Esophagus squamous epithelium (tissue), 5 donors: ENCODE results near the gene GUK1. TPM values are rescaled to one million over a fixed set of nuclear protein-coding genes. Genes with fewer than 3 reads are reported as not detected.

ENCODE experiments used
- DNase-seq: peaks from one replicate; lab custom pipeline; 2025; lab: John Stamatoyannopoulos, UW
- H3K27ac ChIP-seq, 4 donors: fragments of 200-600 bp; sonication (generic); one replicate each; pipeline ENCODE4 v1.5.1; 2016 to 2019; ENCODE audit warnings: mild to moderate bottlenecking in 1 of 4
- H3K27me3 ChIP-seq, 4 donors: fragments of 200-600 bp; sonication (generic); 1 replicate in 3 of 4; 2 replicates in 1 of 4; pipeline versions ENCODE4 v1.5.1 to v1.6.0; 2017 to 2021; ENCODE audit warnings: antibody characterized with exemption in 1 of 4
- H3K36me3 ChIP-seq, 3 donors: fragments of 200-600 bp; sonication (generic); one replicate each; pipeline ENCODE4 v1.5.1; 2016 to 2019
- H3K4me1 ChIP-seq, 3 donors: fragments of 200-600 bp; sonication (generic); one replicate each; pipeline ENCODE4 v1.5.1; 2017 to 2019
- H3K4me3 ChIP-seq, 4 donors: fragments of 200-600 bp; sonication (generic); 1 replicate in 3 of 4; 2 replicates in 1 of 4; pipeline ENCODE4 v1.5.1; 2016 to 2019; ENCODE audit warnings: mild to moderate bottlenecking in 2 of 4, moderate library complexity in 1 of 4
- H3K9me3 ChIP-seq, 3 donors: fragments of 200-600 bp; sonication (generic); one replicate each; pipeline ENCODE4 v1.5.1; 2016 to 2019
- CTCF ChIP-seq, 6 experiments: fragments of 450-650 bp in 4 of 6; fragments of 200-600 bp in 2 of 6; sonication (generic) in 2 of 6; IDR thresholded peaks; one replicate each; pipeline ENCODE4 v1.5.1; 2016 to 2019; ENCODE audit warnings: antibody characterized with exemption in 6 of 6, mild to moderate bottlenecking in 4 of 6, moderate library complexity in 4 of 6
- POLR2A ChIP-seq, 4 donors: fragments of 450-650 bp; IDR thresholded peaks; one replicate each; pipeline ENCODE4 v1.6.1; 2017; ENCODE audit warnings: antibody characterized with exemption in 4 of 4, mild to moderate bottlenecking in 4 of 4, moderate library complexity in 3 of 4
- WGBS, 2 donors: methylation state at CpG; one replicate each; pipeline ENCODE4 v1.1.5; 2018; 5-methylcytosine and 5-hydroxymethylcytosine counted together
- intact Hi-C: fragments of 100-400 bp; cut with DNase I; formaldehyde crosslinking; loops from one replicate; pipeline ENCODE4 v1.15.0; 2022
- total RNA-seq, 4 donors: library from RNA; depleted of rRNA; stranded (reverse); fragments of >200 nt; gene quantifications; one replicate each; pipeline ENCODE4 v1.1.0, GENCODE V29; 2016
- donor health status: DM: yes; HTN: yes; CAD: no.

The GUK1 gene
- total RNA-seq, 4 donors from 2014 or later = 279 to 320 (median 302) TPM

- DNase-seq = no peak
- intact Hi-C loops = loop anchor here (10.0 kb wide), 1 partner anchor 272 kb away; no protein-coding TSS in a partner anchor
- WGBS, 2 donors = 83% methylated on average over 1 of the region's 1 CpG
- TF ChIP-seq POLR2A (IDR thresholded peaks at IDR 0.05) (no peak), CTCF (IDR thresholded peaks at IDR 0.05) (no peak)
- Histone ChIP-seq H3K4me1 (peaks cover 0 to 30% (median 8%) of the 10 kb centered on the region in 3 donors), H3K27me3 (no peaks in the 10 kb centered on the region), H3K4me3 (no peak overlapping the region), H3K9me3 (no peaks in the 10 kb centered on the region), H3K27ac (no peak overlapping the region), H3K36me3 (no peaks in the 10 kb centered on the region)
Observed at GRCh38 chr1:228122921-228123441, 17.1 kb upstream of the GUK1 start.

- no peaks in the 10 kb centered on the region for H3K36me3 ChIP-seq
- WGBS, 2 donors = 78 to 92% methylated on average over 2 of the region's 2 CpGs
- no peaks in the 10 kb centered on the region for H3K9me3 ChIP-seq
- intact Hi-C loops = loop anchor here (10.0 kb wide), 1 partner anchor 271 kb away; no protein-coding TSS in a partner anchor
- peaks cover 0 to 30% (median 8%) of the 10 kb centered on the region in 3 donors for H3K4me1 ChIP-seq
- H3K4me3 ChIP-seq = no peak overlapping the region
- no peak overlapping the region for H3K27ac ChIP-seq
- no peak for DNase-seq
- TF ChIP-seq CTCF (IDR thresholded peaks at IDR 0.05) = no peak
- H3K27me3 ChIP-seq = no peaks in the 10 kb centered on the region
Observed at GRCh38 chr1:228123505-228123904, 16.6 kb upstream of the GUK1 start.

GRCh38 chr1:228125185-228125584 lies 14.9 kb upstream of the GUK1 start:
- Histone ChIP-seq H3K27me3 (peaks cover 0 to 5% (median 0%) of the 10 kb centered on the region in 4 donors), H3K36me3 (no peaks in the 10 kb centered on the region), H3K4me1 (peaks cover 0 to 23% (median 8%) of the 10 kb centered on the region in 3 donors), H3K4me3 (no peak overlapping the region), H3K27ac (no peak overlapping the region), H3K9me3 (no peaks in the 10 kb centered on the region)
- 73 to 77% methylated on average over 5 of the region's 5 CpGs for WGBS, 2 donors
- TF ChIP-seq CTCF (IDR thresholded peaks at IDR 0.05) (no peak), POLR2A (IDR thresholded peaks at IDR 0.05) (no peak)
- no peak for DNase-seq
- intact Hi-C loops = loop anchor here (10.0 kb wide), 1 partner anchor 270 kb away; no protein-coding TSS in a partner anchor

- intact Hi-C loops = no loop called here
- peaks cover 0 to 24% (median 6%) of the 10 kb centered on the region in 3 donors for H3K4me1 ChIP-seq
- no peak for TF ChIP-seq CTCF (IDR thresholded peaks at IDR 0.05)
- no peak for TF ChIP-seq POLR2A (IDR thresholded peaks at IDR 0.05)
- peak overlapping the region; percentile 44 to 84 (median 71) for H3K27ac ChIP-seq
- no peaks in the 10 kb centered on the region for H3K36me3 ChIP-seq
- WGBS, 2 donors = 66 to 76% methylated on average over 2 of the region's 2 CpGs
- no peak overlapping the region for H3K4me3 ChIP-seq
- no peak for DNase-seq
- H3K27me3 ChIP-seq = peaks cover 0 to 7% (median 0%) of the 10 kb centered on the region in 4 donors
- H3K9me3 ChIP-seq = no peaks in the 10 kb centered on the region
Observed at GRCh38 chr1:228131766-228132165, 8.3 kb upstream of the GUK1 start.

DNA sequence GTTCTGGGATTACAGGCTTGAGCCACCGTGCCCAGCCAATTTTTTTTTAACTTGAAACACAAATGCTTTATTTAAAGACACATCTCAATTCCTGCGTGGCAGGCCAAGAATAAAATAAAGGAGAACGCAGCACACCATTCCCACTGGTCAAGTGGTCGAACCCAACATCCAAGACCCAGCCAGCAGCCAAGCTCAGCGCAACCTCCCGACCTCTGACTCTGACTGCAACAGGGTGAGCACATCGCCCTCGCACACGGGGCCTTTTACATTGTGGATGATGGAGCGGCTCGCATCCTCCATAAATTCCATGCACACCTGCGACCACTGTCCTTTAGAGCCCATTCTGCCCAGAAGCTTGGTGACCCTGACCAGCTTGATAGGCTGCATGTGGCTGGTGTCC lies 5.5 kb upstream of the GUK1 start:
- H3K4me1 ChIP-seq = peaks cover 0 to 28% (median 6%) of the 10 kb centered on the region in 3 donors
- intact Hi-C loops = no loop called here
- H3K27me3 ChIP-seq = peaks cover 0 to 7% (median 0%) of the 10 kb centered on the region in 4 donors
- H3K36me3 ChIP-seq = no peaks in the 10 kb centered on the region
- H3K9me3 ChIP-seq = no peaks in the 10 kb centered on the region
- TF ChIP-seq POLR2A (IDR thresholded peaks at IDR 0.05) = no peak
- no peak for TF ChIP-seq CTCF (IDR thresholded peaks at IDR 0.05)
- 88 to 95% methylated on average over 4 to 8 of the region's 12 CpGs for WGBS, 2 donors
- DNase-seq = no peak
- H3K27ac ChIP-seq = no peak overlapping the region
- H3K4me3 ChIP-seq = no peak overlapping the region
